A549 (cell line): ENCODE results near the gene CCDC61. TPM values are rescaled to one million over a fixed set of nuclear protein-coding genes. Genes with fewer than 3 reads are reported as not detected.
A peak's percentile ranks its signal among the peaks of the same experiment; 100 is the strongest.

ENCODE experiments used
- ATAC-seq, 2 experiments: fragments of 200-7000 bp in 1 of 2; fragments of >200 bp in 1 of 2; cut with Nextera tagmentation in 1 of 2; cut with Tn5 transposase in 1 of 2; 3 replicates each; pipeline versions ENCODE4 v1.8.0 to v1.9.1; 2018 to 2020; ENCODE audit warnings: mild to moderate bottlenecking in 1 of 2, moderate library complexity in 1 of 2
- CTCF ChIA-PET: fragments of 300-600 bp; sonication (Branson Sonifier 250); formaldehyde crosslinking; extraction: SDS; loops from one replicate; lab custom pipeline; 2021; ENCODE audit warnings: antibody characterized with exemption, inconsistent platforms; lab: Yijun Ruan, JAX
- POLR2A ChIA-PET: fragments of 350-600 bp; formaldehyde crosslinking; extraction: SDS; loops from one replicate; lab custom pipeline; 2021; ENCODE audit warnings: antibody characterized with exemption, inconsistent platforms; lab: Yijun Ruan, JAX
- DNase-seq, 2 experiments: peaks; one replicate each; pipeline versions ENCODE4 v3.0.0 to v3.0.0-alpha.2; 2011 to 2016; ENCODE audit warnings: low read depth in 1 of 2, low spot score in 1 of 2
- FAIRE-seq: peaks from 2 replicates; lab custom pipeline; 2011; peaks lifted over from hg19 to GRCh38; lab: Jason Lieb, UNC
- H3K27ac ChIP-seq, 2 experiments: fragments of >200 bp; sonication (Bioruptor Twin); formaldehyde crosslinking; 3 replicates each; pipeline ENCODE4 v1.5.1; 2016 to 2017
- H3K4me1 ChIP-seq: fragments of >200 bp; sonication (Bioruptor Twin); formaldehyde crosslinking; 3 replicates; pipeline ENCODE4 v1.6.1; 2016
- H3K4me2 ChIP-seq: fragments of >200 bp; sonication (Bioruptor Twin); formaldehyde crosslinking; 3 replicates; pipeline ENCODE4 v1.6.1; 2016
- H3K4me3 ChIP-seq: fragments of >200 bp; sonication (Bioruptor Twin); formaldehyde crosslinking; 3 replicates; pipeline ENCODE4 v1.5.1; 2016
- H3K9me3 ChIP-seq: fragments of >200 bp; sonication (Bioruptor Twin); formaldehyde crosslinking; 3 replicates; pipeline ENCODE4 v1.6.1; 2016
- ATOH8 ChIP-seq: fragments of 250-450 bp; sonication (Bioruptor Pico); IDR thresholded peaks from 2 replicates; pipeline ENCODE4 v1.5.0; 2020; ENCODE audit warnings: low read depth, mild to moderate bottlenecking, moderate library complexity
- BCL3 ChIP-seq: fragments of >200 bp; sonication (Bioruptor Twin); formaldehyde crosslinking; IDR thresholded peaks from 3 replicates; pipeline ENCODE4 v1.6.1; 2016
- CHD2 ChIP-seq: fragments of 150-350 bp; IDR thresholded peaks from 2 replicates; pipeline ENCODE4 v1.6.1; 2014; ENCODE audit warnings: low read length; ENCODE audit not compliant: partially characterized antibody
- CTCF ChIP-seq: fragments of >200 bp; sonication (Bioruptor Twin); formaldehyde crosslinking; IDR thresholded peaks from 3 replicates; pipeline ENCODE4 v1.5.1; 2016
- E2F6 ChIP-seq: IDR thresholded peaks from 2 replicates; pipeline ENCODE4 v1.6.1; 2012; ENCODE audit warnings: low read depth, borderline replicate concordance
- EP300 ChIP-seq, 2 experiments: fragments of >200 bp; sonication (Bioruptor Twin); formaldehyde crosslinking; IDR thresholded peaks; 2 replicates in 1 of 2; 3 replicates in 1 of 2; pipeline ENCODE4 v1.6.1; 2016 to 2017
- ESRRA ChIP-seq: fragments of 150-350 bp; IDR thresholded peaks from 2 replicates; pipeline ENCODE4 v1.6.1; 2014; ENCODE audit warnings: mild to moderate bottlenecking, low read length, borderline replicate concordance
- FOXS1 ChIP-seq: fragments of 250-450 bp; sonication (Bioruptor Pico); IDR thresholded peaks from 2 replicates; pipeline ENCODE4 v1.5.0; 2020; ENCODE audit warnings: mild to moderate bottlenecking, moderate library complexity
- HDAC2 ChIP-seq: fragments of 200-600 bp; sonication (generic); IDR thresholded peaks from 2 replicates; pipeline ENCODE4 v1.6.1; 2016
- HEYL ChIP-seq: fragments of 250-450 bp; sonication (Bioruptor Pico); IDR thresholded peaks from 2 replicates; pipeline ENCODE4 v1.8.0; 2021; ENCODE audit warnings: mild to moderate bottlenecking, moderate library complexity
- PHF8 ChIP-seq: fragments of 200-600 bp; sonication (generic); IDR thresholded peaks from 2 replicates; pipeline ENCODE4 v1.6.1; 2016; ENCODE audit warnings: low read depth, mild to moderate bottlenecking, antibody characterized with exemption, moderate library complexity, borderline replicate concordance
- RCOR1 ChIP-seq: fragments of 150-350 bp; IDR thresholded peaks from 2 replicates; pipeline ENCODE4 v1.6.1; 2014; ENCODE audit warnings: antibody characterized with exemption, low read length, low read depth
- RFX5 ChIP-seq: fragments of 450-650 bp; IDR thresholded peaks from 2 replicates; pipeline ENCODE4 v1.7.1; 2014; ENCODE audit warnings: antibody characterized with exemption, mild to moderate bottlenecking, moderate library complexity
- RNF2 ChIP-seq: fragments of 200-600 bp; sonication (generic); IDR thresholded peaks from 2 replicates; pipeline ENCODE4 v1.6.1; 2016; ENCODE audit warnings: low read depth, mild to moderate bottlenecking, antibody characterized with exemption, moderate library complexity, borderline replicate concordance
- TFCP2L1 ChIP-seq: fragments of 250-450 bp; sonication (Bioruptor Pico); IDR thresholded peaks from 2 replicates; pipeline ENCODE4 v1.5.0; 2021; ENCODE audit warnings: mild to moderate bottlenecking
- WGBS: methylation state at CpG from one replicate; pipeline ENCODE4 v1.1.6; 2017; ENCODE audit errors: missing lambda C conversion rate; 5-methylcytosine and 5-hydroxymethylcytosine counted together
- polyA plus RNA-seq, 4 experiments: library from polyadenylated mRNA; depleted of rRNA in 3 of 4; stranded (reverse); fragments of >200 nt; fragmentation: RNase III in 1 of 4; extraction: RNeasy Plus Mini Kit Qiagen cat#74134 plus additional on column Dnase treatment in 1 of 4; gene quantifications; 2 replicates in 3 of 4; 3 replicates in 1 of 4; pipeline ENCODE4 v1.2.3, GENCODE V29; 2011 to 2017
- TF ChIP-seq, protein P1 (sequence below): fragments of 450-650 bp; IDR thresholded peaks from 2 replicates; pipeline ENCODE4 v1.6.1; 2014; ENCODE audit warnings: antibody characterized with exemption
- TF ChIP-seq, protein P2 (sequence below): IDR thresholded peaks from 2 replicates; pipeline ENCODE4 v1.6.1; 2012

Gene CCDC61
- polyA plus RNA-seq, 2 of the 4 experiments (the other 2 are of a cell fraction), result 3.2 to 8.2 TPM

DNA sequence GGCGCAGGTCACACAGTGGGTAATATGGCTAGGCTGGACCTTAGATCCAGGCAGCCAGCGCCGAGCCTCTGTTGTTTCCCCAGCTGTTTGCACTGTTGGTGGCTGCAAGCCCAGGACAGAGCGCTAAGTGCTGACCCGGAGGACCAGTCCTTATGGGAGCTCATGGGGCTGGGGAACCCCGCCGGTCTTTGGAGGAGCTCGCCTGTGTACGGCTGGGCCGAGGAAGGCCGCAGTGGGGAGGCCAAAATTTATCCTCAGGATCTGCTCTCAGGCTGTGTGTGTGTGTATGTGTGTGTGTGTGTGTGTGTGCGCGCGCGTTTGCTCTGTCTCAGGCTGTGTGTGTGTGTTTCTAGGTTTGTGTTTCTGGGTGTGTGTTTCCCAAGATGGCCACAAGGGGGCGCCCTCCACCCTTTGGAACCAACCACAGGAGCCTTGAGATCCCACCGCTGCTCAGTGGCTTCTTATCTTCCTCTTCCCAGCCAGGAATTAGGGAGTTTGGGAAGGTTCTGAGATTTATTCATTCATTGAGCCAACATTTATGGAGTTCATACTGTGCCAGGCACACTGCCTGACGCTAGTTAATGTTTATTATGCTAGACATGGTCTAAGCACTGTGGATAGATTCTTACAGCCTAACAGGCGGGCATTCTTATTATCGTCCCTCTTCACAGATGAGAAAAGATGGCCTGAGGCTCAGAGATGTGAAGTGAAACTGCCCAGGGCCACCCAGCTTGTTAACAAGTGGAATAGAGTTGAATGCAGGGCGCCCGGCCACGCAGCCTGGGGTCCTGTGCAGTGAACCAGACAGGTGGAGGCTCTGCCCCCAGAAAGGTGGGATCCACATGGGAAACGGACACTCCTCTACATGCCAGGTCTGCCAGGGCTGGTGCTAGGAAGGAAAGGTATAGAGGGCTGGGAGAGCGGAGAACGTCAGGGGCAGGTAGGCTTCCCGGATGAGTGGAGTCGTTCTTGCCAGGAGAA, 14.6 kb downstream of the CCDC61 start (continued):
- TF ChIP-seq HEYL (no peak), FOXS1 (CRISPR knock-in tag) (no peak), BCL3 (no peak), RNF2 (no peak), RFX5 (no peak), CTCF (peak; percentile 95), E2F6 (no peak), CHD2 (no peak), ATOH8 (CRISPR knock-in tag) (no peak), PHF8 (no peak)
- TF ChIP-seq, protein P1, sequence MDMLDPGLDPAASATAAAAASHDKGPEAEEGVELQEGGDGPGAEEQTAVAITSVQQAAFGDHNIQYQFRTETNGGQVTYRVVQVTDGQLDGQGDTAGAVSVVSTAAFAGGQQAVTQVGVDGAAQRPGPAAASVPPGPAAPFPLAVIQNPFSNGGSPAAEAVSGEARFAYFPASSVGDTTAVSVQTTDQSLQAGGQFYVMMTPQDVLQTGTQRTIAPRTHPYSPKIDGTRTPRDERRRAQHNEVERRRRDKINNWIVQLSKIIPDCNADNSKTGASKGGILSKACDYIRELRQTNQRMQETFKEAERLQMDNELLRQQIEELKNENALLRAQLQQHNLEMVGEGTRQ, result no peak

- Histone ChIP-seq H3K4me2 (peak overlapping the region; percentile 97), H3K27ac (peak overlapping the region in 1 of 2 experiments; percentile 76; a peak in 3 of 6 replicates), H3K4me3 (peak overlapping the region; percentile 59; the same call in 2 of the 3 replicates), H3K9me3 (no peaks in the 10 kb centered on the region), H3K4me1 (peaks cover 20% of the 10 kb centered on the region)
- no peak for ATAC-seq
- no peak for DNase-seq
- WGBS, result 75% methylated on average over 8 of the region's 8 CpGs
- TF ChIP-seq HDAC2, result no peak
- no peak for TF ChIP-seq RCOR1
- TF ChIP-seq, protein P1, result no peak
- TF ChIP-seq ESRRA, result no peak
- no peak for TF ChIP-seq TFCP2L1 (CRISPR knock-in tag)
- TF ChIP-seq EP300 (IDR thresholded peaks at IDR 0.05), result no peak
- TF ChIP-seq, protein P2, sequence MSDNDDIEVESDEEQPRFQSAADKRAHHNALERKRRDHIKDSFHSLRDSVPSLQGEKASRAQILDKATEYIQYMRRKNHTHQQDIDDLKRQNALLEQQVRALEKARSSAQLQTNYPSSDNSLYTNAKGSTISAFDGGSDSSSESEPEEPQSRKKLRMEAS, result 0 out of 2 replicates have a peak, but pooled peaks have one; percentile 2
- FAIRE-seq, result no peak
- POLR2A ChIA-PET, result interaction anchor here (1.1 to 1.2 kb wide), 3 partner anchors 19 to 112 kb away, joined by 3 to 4 read pairs (median 3); partner anchors contain the start of genes CCDC61 and MYPOP
- CTCF ChIA-PET, result interaction anchor here (0.7 to 23.2 kb wide), 6 partner anchors 9 to 197 kb away, joined by 3 to 1009 read pairs (median 6); no protein-coding TSS in a partner anchor
Observed at GRCh38 chr19:46014534-46014933, 19.3 kb downstream of the CCDC61 start.
